ENCODE results near the gene SLC23A3.

- TF ChIP-seq CTCF (IDR thresholded peaks at IDR 0.05; ENCODE audit: borderline replicate concordance, extremely low read depth, low read length, poor library complexity, severe bottlenecking) (no peak), EZH2 (IDR thresholded peaks at IDR 0.05; ENCODE audit: borderline replicate concordance, low read depth, low read length, severe bottlenecking) (no peak)
Observed at GRCh38 chr2:219126555-219126954, 43.3 kb downstream of the SLC23A3 start.
